Mucosa of gallbladder (tissue), 1 donor: Measurements from ENCODE around the gene APBA1. TPM values are rescaled to one million over a fixed set of nuclear protein-coding genes. Genes with fewer than 3 reads are reported as not detected.

ENCODE experiments used
- DNase-seq: peaks from one replicate; pipeline ENCODE4 v3.0.0-alpha.2; 2020; ENCODE audit warnings: low spot score
- total RNA-seq: library from RNA; stranded (reverse); gene quantifications from one replicate; pipeline ENCODE4 v1.2.1, GENCODE V29; 2021
- donor health status: DM: no; HTN: no; CAD: no.

Gene APBA1
- total RNA-seq, 1 donor from 2014 or later, result 10.7 TPM

DNA sequence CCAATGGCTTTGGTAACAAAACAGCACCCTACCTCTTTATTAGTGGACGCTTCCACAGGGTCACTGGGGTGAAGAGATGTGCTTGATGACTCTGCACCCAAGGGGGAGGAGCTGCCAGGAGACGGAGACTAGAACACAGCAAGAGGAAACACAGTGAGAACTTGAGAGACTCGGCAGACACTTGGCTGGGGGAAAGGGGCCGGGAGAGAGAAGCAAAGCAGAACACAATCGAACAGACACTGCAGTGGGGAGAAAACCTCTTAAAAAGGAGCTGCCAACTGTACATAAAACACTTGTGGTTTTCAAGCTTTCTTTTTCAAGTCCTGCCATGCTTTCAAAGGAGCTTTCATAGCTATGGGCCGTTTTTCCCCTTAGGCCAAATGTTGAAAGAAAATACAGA is 196.2 kb downstream of the APBA1 start:
- DNase-seq, result no peak

DNA sequence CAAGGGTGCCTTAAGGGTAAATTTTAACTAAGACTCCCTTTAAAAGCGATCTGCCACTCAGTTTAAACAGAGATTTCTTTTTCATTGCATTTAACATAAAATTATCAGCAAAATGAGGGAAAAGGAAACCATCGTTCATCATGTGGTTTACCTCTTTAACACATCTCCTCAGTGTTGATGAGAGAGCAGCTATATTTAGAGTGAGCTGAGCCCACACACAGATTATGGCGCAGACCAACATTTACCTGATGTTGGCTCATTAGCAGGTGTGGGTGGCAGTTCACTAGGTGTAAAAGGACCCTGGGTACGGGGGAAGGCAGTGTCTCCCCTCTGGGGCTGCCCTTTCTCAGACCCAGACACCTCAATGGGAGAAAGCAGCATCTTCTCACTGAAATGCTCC is 197.3 kb downstream of the APBA1 start:
- no peak for DNase-seq

DNA sequence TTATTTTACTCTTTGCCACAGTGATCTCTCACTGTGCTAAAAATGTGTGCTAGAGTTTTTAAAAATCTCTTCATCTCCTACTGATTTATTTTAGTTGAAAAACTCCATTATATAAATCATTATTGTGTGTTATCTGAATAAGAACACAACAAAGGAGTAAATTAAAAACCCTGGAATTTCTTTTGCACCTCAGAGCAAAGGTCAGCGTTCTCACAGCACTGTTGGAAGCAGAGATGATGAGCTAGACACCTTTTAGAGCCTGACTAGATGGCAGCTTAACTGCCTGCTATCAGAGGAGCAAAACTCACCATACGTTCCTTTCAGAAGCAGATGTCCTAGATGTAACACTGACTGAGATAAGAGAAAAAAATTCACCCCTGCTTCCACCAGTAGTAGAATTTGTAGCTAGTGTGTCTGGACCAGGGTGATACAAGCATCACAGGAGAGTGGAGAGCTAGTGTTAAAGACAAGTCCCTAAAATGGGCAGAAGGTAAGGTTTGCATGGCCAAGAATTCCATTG is 200.0 kb downstream of the APBA1 start:
- no peak for DNase-seq

DNA sequence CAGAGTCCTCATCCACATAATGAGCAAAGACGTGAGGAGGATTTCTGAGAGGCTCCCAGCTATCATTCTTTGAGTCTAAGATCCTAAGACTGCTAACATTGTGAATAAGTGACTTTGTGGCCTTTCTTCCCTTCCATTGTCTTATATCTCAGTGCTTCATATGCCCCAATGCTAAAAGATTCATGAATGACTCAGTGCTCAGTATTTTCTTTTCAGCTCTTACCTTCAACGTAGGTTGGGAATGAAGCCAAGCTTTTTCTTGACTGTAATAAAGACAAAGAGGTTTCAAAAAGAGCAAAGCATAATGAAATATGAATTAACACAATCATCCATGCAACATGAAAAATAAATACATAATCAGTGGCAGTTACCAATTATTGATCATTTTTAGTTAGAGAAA is 200.7 kb downstream of the APBA1 start:
- DNase-seq, result no peak

DNA sequence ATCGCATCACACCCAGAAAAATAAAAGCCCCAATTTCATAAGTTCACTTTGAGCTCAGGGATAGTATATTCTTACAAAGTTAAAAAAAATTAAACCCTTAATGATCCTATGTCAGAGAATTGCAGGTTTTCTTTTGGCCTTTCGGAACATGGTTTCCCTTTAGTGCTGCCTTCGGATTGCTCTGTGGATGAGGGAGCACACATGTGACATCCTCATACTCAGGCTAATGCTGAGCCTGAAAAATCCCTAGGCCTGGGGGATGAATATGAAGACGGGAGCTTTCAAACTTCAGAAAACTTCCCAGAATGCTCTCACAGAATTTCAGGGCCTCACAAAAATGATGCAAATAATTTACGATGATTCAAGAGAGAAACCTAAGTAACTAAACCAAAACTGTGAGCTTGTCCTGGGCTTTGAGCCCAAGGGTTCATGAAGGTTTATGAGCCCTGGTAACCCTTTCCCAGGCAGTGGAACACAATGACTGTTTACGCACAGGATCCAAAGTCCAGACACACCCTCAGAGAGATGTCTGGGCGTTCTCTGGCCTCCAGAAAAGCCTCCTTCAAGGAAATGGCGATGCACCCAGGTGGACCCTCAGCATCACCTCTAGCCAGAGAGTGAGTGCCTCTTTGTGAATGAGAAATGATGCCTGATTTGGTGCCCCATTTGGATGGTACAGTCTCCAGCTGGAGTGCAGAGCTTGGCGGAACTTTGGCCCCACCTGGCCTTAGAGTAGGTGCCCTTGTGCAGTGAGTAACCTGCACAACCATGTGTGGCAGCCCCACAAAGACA is 201.8 kb downstream of the APBA1 start:
- peak; percentile 85 for DNase-seq

DNA sequence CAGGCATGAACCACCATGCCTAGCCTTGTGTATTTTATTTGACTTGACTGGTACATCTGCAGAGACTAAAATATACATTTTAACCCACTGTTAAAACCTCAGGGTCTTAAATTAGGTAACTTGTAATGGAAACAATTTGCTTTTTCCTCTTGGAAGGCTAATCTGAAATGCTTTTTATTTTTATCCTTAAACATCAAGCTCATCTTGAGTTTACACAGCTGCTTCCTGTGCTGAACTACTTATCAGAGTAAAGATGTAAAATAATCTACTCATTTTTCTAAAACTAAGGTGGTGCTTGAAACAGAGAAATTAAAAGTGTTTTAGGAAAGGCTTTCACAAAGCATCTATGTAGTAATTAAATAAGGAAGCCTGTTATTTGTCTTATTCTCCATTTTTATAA is 203.0 kb downstream of the APBA1 start:
- DNase-seq, result no peak

DNA sequence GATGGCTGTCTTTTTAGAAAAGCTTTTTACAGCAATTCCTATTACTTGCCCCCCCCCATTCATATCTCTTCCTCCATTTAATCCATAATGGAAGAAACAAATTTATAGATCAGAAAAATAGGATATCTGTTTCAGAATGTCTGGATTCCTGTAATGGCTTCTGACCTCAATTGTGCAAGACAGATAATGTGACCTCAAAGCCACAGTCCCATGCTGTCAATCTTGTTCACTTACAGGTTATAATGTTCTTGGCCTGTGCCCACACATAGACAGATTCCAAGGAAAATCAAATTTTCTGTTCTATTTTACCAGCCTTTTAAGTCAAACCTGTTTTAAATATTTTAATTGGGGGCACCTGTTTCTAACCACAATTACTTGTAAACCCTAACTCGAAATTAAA is 203.8 kb downstream of the APBA1 start:
- DNase-seq, result no peak

DNA sequence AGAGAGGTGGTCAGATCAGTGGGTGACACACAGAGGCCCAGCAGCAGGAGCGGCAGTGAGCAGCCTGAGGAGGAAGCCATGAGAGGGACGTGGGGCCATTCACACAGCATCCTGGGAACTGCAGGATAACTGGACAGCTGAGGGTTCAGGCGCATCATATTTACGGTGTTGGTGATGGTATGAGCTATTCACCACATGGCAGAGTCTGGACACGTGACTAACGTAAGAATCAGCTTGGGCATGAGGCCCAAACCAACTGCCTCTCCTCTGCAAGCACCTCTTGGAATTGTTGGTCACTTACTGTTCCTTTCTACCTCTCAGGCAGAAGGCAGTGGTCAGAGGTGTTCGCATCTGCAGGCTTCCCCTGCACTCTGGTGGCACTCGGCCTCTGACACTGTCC is 206.0 kb downstream of the APBA1 start:
- no peak for DNase-seq

DNA sequence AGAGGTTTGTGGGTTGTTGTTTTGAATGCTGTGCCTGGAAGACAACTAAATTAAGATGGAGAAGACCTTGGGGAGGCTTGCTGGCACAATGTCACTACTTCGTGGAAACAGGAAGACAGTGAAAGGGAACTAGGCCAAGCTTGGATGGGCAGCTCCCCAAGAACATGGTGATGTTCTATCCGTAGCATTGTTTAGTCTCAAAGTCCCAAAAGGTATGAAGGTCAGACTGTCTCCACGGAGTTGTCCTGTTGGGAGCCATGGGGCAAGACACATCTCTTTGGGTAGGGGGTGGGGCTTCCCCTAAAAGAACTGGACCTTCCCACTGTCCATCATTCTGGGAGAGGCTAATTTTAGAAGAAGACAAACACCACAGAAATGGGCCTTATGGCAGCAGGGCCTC is 206.7 kb downstream of the APBA1 start:
- no peak for DNase-seq

DNA sequence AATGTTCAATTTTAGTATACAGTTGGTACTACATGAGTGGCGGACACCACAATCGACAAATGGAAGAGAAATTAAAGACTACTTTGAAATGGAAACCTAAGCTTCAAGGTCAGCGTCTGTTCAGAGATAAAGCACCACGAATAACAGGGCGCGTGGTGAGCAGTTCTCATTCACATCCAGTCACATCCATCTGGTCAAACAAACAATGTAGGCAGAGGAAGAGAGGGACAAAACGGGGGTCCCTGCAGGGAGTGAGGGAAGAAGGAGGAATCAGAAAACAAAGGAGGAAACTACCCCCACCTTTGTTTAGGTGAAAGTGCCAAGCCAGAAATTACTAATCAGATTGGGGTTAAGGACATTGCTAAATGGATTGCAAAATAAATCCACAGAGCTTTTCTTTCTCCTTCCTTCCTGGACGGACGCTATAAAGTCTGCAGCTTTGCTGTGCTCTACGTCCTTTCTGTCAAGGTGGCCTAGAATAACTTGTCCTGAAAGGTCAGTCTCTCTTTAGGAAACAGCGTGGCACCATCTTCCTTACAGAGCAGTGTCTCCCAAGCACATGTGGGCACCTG is 208.6 kb downstream of the APBA1 start:
- DNase-seq, result no peak

DNA sequence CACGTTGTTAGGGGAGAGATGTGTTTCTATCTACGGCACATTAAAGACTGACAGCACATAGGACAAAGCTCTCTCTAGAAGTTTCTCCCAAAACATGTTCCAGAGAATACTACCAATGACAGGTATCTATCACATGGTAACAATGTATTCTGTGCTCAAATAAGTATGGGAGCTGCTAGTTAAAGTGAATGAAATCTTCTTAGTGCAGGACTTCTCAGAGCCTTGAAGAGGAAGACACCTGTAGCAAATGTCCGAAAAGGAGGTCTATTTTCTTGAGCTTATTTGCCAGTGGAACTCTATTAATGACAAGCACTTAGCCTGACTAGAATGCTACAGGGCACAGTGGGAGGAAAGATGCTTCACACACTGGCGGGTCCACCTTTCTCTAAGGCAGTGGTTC is 209.8 kb downstream of the APBA1 start:
- DNase-seq, result no peak

DNA sequence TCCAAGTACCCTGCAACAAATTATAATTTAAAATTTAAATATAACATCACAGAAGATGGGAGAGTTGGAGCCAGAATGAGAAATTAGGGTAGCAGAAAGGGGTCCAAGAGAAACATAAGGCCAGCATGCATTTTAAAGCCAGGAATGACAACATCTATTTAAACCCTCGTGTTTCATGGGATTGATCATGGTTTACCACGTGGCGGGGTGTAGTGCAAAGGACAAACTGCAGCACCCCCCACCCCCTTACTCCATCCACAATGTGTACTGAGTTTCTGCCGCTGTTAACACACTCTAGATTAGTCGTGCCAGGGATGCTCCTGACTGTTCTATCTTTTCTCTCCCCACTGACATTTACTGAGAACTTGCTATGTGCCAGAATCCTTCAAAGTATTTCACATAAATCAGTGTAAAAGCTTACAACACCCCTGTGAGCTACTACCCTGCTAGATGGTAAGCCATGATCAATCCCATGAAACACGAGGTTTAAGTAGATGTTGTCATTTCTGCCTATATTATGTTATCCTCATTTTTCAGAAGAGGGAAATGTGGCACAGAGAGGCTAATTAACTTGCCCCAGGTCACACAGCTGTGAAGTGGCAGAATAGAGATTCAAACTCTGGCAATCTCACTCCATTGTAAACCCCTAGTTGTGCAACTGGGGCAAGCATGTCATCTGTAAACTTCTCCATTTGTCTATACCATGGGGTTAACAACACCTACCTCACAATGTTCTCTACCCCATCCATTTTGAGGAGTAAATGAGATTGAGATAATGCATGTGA is 210.9 kb downstream of the APBA1 start:
- DNase-seq, result no peak

DNA sequence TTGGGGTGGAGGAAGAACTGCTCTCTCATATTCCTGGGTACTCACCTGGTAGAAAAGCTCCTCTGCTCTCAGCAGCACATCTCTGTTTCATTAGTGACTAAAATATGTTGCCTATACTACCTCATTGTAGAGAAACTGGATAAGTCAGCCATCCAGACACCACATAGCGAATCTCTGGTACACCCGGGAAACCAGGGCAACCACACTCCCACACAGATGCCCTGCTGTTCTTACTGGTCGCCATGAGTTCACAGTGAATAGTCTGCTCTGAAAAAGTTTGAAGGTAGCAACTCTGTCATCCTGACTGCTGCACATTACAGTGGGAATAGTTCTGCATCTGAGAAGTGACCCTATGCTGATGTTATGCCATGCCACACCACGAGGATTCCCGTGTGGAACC is 212.2 kb downstream of the APBA1 start:
- no peak for DNase-seq

DNA sequence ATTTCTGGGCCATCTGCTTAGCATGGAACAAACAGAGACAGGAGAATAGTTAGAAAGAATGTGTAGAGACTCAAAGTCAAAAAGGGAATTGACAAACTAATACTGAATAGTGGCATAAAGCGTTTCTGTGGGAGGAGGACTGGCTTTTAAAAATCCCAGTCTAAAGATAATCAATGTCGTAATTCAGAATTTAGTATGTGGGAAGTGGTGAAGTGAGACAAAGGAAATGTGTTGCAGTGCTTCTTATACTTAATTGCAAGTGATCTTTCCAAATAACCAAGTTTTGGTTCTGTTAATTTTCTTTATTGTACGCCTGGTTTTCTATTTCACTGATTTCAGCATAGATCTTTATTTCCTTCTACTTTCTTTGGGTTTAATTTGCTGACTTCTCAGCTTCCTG is 214.0 kb downstream of the APBA1 start:
- no peak for DNase-seq

DNA sequence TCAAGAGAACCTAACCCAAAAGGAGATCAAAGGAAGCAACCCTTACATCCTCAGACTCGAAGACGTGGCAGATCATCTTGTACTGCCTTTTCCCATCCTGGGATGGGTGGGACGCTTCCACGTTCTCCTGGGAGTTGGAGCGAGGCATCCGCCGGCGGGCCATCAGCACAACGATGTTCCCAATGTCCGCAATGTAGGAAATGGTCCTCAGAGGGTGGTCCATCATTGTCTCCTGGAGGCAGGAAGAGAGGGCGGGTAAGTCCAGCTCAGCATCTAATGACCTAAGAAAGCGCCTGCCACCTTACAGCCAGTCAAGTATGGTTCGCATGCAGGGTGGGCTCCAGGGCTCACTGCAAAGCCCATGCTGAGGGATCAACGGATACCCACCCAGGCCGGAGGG is 216.0 kb downstream of the APBA1 start:
- DNase-seq, result no peak

DNA sequence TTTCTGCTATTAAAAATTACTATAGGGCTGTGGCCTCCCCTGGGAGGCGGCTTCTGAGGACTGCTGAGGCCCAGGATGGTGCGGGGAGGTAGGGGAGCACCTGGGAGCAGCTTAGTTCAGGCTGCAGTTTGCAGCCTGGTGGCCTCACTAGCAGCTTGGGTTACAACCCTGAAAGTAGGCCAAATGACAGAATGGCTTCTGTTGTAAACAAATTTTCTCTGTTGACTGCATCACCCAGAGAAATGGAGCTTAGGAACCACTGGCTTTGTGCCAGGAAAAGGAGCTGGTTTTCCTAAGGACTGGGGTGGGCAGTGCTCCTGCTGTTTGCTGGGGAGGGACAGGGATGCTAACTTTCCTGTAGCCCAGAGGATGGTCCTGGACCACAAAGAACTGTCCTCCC is 216.9 kb downstream of the APBA1 start:
- no peak for DNase-seq

DNA sequence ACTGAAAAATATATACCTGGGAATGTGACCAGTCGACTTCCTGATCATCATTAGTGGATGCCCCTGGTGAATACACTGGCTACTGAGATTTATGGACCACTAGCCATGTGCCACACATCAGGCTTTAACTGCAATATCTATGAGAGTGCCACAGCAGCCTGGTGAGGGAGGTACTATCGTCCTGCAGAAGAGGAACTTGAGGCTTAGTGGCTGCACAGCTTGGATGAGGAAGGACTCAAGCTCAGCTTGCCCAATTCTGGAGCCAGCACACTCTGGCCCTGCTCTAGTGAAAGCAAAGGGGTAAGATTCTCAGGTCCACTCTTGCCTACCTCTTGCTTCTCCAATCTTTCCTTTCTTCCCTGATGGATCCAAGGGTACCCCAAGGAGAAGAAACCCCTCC is 217.8 kb downstream of the APBA1 start:
- DNase-seq, result no peak

DNA sequence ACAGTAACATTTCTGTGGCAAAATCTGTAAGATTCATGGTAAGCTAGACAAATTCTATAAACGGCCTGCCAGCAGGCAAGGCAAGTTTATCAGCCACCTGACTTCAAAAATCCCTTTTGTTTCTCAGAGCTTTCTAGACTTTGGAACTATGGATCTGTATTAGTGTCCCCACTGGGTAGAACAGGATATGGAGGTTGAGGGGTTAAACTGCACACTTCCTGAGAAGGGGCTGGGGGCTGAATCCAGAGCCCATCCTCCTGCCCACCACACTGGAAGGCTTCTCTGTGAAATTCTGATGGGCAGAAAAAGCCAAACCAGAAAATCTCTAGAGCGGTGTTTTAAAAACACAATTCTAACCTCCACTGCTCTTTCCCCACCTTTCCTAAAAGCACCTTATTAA is 218.4 kb downstream of the APBA1 start:
- no peak for DNase-seq

DNA sequence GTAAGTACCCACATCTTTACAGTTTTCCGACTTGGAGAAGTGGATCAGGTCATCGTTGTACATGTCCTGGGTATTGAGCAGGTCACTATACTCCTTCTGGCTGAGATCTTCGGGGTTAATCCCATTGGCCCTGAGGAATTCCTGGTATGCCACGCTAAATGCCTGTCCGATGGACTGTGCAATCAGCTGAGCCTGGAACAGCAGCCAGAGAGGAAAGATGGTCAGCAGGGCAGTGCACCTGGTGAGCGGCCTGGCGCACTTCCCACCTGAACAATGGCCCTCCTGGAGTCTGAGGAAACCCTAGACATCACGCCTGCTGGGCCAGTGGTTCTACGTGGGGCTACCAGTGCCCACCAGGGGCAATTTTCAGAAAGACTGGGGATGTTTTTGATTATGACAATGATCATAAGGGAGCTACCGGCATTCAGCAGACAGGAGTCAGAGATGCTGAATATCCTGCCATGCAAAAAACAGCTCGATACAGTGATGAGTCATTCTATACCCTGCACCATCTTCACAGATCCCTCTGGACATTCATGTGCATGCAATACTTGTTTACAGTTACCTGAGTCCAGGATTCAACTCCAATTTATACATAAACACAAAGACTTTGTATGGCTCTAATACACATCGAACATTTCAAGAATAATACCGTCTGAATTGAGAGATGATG is 219.9 kb downstream of the APBA1 start:
- no peak for DNase-seq

DNA sequence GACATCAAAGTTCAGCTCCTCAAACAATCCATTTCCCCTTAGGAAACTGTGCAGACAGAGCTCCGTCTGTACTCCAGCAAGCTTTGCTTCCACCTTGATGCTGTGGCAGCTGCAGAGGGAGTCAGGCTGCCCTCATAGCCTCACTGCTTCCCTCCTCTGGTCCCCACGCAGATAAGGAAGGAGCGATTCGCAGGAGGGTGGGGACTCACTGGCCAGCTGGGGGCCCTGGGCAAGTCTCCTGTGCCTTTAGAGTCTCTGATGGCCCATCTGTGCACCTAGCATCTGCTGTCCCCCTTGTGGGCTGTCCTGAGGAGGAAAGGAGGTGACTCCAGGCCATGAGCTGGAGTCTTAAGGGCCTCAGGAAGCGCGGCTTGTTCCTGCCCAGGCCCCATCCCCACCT is 225.7 kb downstream of the APBA1 start:
- DNase-seq, result no peak

DNA sequence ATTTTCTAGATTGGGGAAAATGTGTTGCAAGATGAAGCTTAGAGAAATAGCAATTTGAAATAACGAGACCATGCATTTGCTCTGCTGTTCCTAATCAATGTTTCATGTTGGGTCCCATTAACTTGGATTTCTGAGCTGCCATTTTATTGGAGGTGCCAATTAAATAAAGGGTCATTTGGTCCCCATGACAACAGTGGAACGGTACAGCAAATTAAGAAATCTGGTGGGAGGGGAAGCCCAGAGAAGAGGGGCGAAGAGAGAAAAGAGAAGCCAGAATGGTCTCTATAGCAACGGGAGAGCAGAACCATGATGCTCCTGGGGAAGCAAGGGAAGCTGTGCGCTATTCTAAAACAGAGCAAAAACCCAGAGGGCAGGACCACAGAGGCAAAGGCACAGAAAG is 226.9 kb downstream of the APBA1 start:
- no peak for DNase-seq

DNA sequence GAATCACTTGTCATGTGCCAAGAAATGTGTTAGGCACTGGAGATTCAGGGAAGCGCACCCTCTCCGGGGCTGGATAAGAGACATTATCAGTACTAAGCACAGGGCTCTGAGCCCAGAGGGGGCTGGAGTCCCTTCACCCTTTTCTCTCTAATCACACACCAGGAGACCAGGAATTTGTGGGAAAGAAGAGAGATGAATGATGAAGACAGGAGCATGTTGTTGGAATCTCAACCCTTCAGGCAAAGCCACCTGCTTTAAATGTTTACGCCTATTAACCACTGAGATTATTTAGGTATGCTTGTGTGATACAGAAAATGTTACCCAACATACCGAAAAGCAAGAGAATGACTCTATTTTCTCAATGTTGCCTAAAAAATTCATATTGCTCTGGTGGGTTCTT is 227.4 kb downstream of the APBA1 start:
- no peak for DNase-seq
